HepG2 (cell line): ENCODE measurements around the gene RABGAP1L. TPM values are rescaled to one million over a fixed set of nuclear protein-coding genes. Genes with fewer than 3 reads are reported as not detected.

Experiments
- ATAC-seq: fragments of 200-7000 bp; cut with Tn5 transposase; 3 replicates; pipeline ENCODE4 v1.9.1; 2020; ENCODE audit warnings: mild to moderate bottlenecking, moderate library complexity
- BruUV-seq: library from RNA; stranded (reverse); fragments of 400-500 nt; replicated peaks from 2 replicates; lab custom pipeline; 2021; lab: Mats Ljungman, UMichigan
- CTCF ChIA-PET: fragments of 300-600 bp; formaldehyde crosslinking; extraction: SDS; loops from one replicate; lab custom pipeline; 2021; ENCODE audit warnings: low total read pairs, inconsistent platforms, low intra/inter-chr PET ratio; lab: Yijun Ruan, JAX
- POLR2A ChIA-PET: fragments of 350-600 bp; sonication (Branson Sonifier 250); formaldehyde crosslinking; loops from one replicate; lab custom pipeline; 2020; ENCODE audit warnings: antibody characterized with exemption, inconsistent platforms; lab: Yijun Ruan, JAX
- DNase-seq: peaks from one replicate; pipeline ENCODE4 v3.0.0-alpha.2; 2015; ENCODE audit warnings: low spot score
- FAIRE-seq: peaks from 3 replicates; lab custom pipeline; 2011; peaks lifted over from hg19 to GRCh38; lab: Jason Lieb, UNC
- H2AFZ ChIP-seq: one replicate; pipeline ENCODE4 v1.6.1; 2011; ENCODE audit warnings: low read length, inconsistent platforms
- H3K27ac ChIP-seq: fragments of 300-600 bp; 3 replicates; pipeline ENCODE4 v1.8.0; 2011; ENCODE audit warnings: mixed run types, mild to moderate bottlenecking, mixed read lengths, low read length, inconsistent platforms; ENCODE audit not compliant: insufficient read depth; ENCODE audit errors: extremely low read length
- H3K27me3 ChIP-seq, 2 experiments: fragments of 200-600 bp in 1 of 2; 2 replicates in 1 of 2; 3 replicates in 1 of 2; pipeline versions ENCODE4 v1.6.0 to v1.8.0; 2011; ENCODE audit warnings: low read length in 2 of 2, mild to moderate bottlenecking in 2 of 2, moderate library complexity in 2 of 2, inconsistent platforms in 1 of 2; ENCODE audit not compliant: insufficient read depth in 2 of 2, control insufficient read depth in 1 of 2
- H3K36me3 ChIP-seq, 2 experiments: fragments of 200-600 bp in 1 of 2; replicated peaks in 1 of 2; 2 replicates in 1 of 2; 3 replicates in 1 of 2; pipeline versions ENCODE4 v1.5.1 to v1.8.0; 2011; ENCODE audit warnings: low read length in 2 of 2, inconsistent platforms in 1 of 2; ENCODE audit not compliant: insufficient read depth in 2 of 2, control insufficient read depth in 1 of 2
- H3K4me1 ChIP-seq: 2 replicates; pipeline ENCODE4 v1.5.1; 2012; ENCODE audit warnings: low read length, inconsistent platforms; ENCODE audit not compliant: insufficient read depth
- H3K4me2 ChIP-seq: 2 replicates; pipeline ENCODE4 v1.6.0; 2011; ENCODE audit warnings: low read depth, low read length, inconsistent platforms
- H3K4me3 ChIP-seq, 3 experiments: fragments of 200-600 bp in 1 of 3; sonication (generic), shearing (Covaris generic) in 1 of 3; replicated peaks in 1 of 3; 2 replicates each; pipeline ENCODE4 v1.5.1; 2011 to 2016; ENCODE audit warnings: low read length in 3 of 3, inconsistent platforms in 2 of 3, low read depth in 2 of 3, mild to moderate bottlenecking in 2 of 3, control low read depth in 1 of 3, mixed read lengths in 1 of 3; ENCODE audit not compliant: insufficient read depth in 1 of 3
- H3K79me2 ChIP-seq: one replicate; pipeline ENCODE4 v1.6.1; 2011; ENCODE audit warnings: low read length, inconsistent platforms; ENCODE audit not compliant: insufficient read depth
- H3K9ac ChIP-seq: 2 replicates; pipeline ENCODE4 v1.6.0; 2011; ENCODE audit warnings: mild to moderate bottlenecking, low read depth, low read length, inconsistent platforms; ENCODE audit not compliant: insufficient read depth
- H3K9me3 ChIP-seq: 2 replicates; pipeline ENCODE4 v1.5.1; 2012; ENCODE audit warnings: mild to moderate bottlenecking, low read length
- H4K20me1 ChIP-seq: 2 replicates; pipeline ENCODE4 v1.6.0; 2011; ENCODE audit warnings: inconsistent platforms, mild to moderate bottlenecking, low read length, moderate library complexity; ENCODE audit not compliant: insufficient read depth
- ARNT ChIP-seq: fragments of 450-650 bp; IDR thresholded peaks from 2 replicates; pipeline ENCODE4 v1.6.1; 2017
- FOXJ3 ChIP-seq: sonication (generic); formaldehyde crosslinking; IDR thresholded peaks from 2 replicates; pipeline ENCODE4 v1.4.0; 2020; ENCODE audit warnings: missing genetic modification reagents, mild to moderate bottlenecking, borderline replicate concordance
- HNF4G ChIP-seq, 2 experiments: sonication (generic) in 1 of 2; formaldehyde crosslinking in 1 of 2; IDR thresholded peaks; 2 replicates each; pipeline versions ENCODE4 v1.4.0 to v1.6.1; 2011 to 2020; ENCODE audit warnings: borderline replicate concordance in 2 of 2, low read depth in 2 of 2, mild to moderate bottlenecking in 2 of 2, low read length in 1 of 2, missing genetic modification reagents in 1 of 2, moderate library complexity in 1 of 2
- KAT7 ChIP-seq: IDR thresholded peaks from 2 replicates; pipeline ENCODE4 v1.6.1; 2018; ENCODE audit warnings: borderline replicate concordance, missing compliant biosample characterization
- KLF16 ChIP-seq, 2 experiments: sonication (generic) in 1 of 2; formaldehyde crosslinking in 1 of 2; IDR thresholded peaks; 2 replicates each; pipeline versions ENCODE4 v1.6.1 to v1.8.0; 2016 to 2023; ENCODE audit warnings: missing genetic modification reagents in 2 of 2, missing compliant biosample characterization in 1 of 2
- KMT2A ChIP-seq: sonication (generic); formaldehyde crosslinking; IDR thresholded peaks from 2 replicates; pipeline ENCODE4 v1.4.0; 2020; ENCODE audit warnings: missing genetic modification reagents
- MAFK ChIP-seq, 2 experiments: IDR thresholded peaks in 1 of 2; conservative IDR thresholded peaks in 1 of 2; 2 replicates each; pipeline ENCODE4 v1.6.1; 2011; ENCODE audit warnings: improper control_type of control experiment in 2 of 2, low read length in 2 of 2
- ZFP41 ChIP-seq: sonication (generic); formaldehyde crosslinking; IDR thresholded peaks from 2 replicates; pipeline ENCODE4 v1.4.0; 2020; ENCODE audit warnings: mild to moderate bottlenecking, missing genetic modification reagents, borderline replicate concordance
- ZNF530 ChIP-seq: sonication (generic); formaldehyde crosslinking; IDR thresholded peaks from 2 replicates; pipeline ENCODE4 v1.5.0; 2020; ENCODE audit warnings: low read depth, mild to moderate bottlenecking, missing genetic modification reagents
- WGBS: methylation state at CpG from one replicate; pipeline ENCODE4 v1.1.6; 2017; ENCODE audit warnings: low lambda C conversion rate; 5-methylcytosine and 5-hydroxymethylcytosine counted together
- in situ Hi-C: cut with HindIII; loops from 2 replicates; pipeline ENCODE4 v1.10.0; 2017; ENCODE audit warnings: low pct_unique_long_range_greater_than_20kb; ENCODE audit not compliant: extremely low pct_ligation_motif_present
- intact Hi-C: fragments of 100-400 bp; cut with micrococcal nuclease; formaldehyde crosslinking; loops from one replicate; pipeline ENCODE4 v1.10.0; 2022; ENCODE audit not compliant: unreplicated experiment
- polyA plus RNA-seq, 8 experiments: library from polyadenylated mRNA; depleted of rRNA in 3 of 8; stranded (reverse) in 7 of 8; unstranded in 1 of 8; fragments of >200 nt; fragmentation: Illumina TruSeq in 4 of 8; extraction: Trizol in 4 of 8; gene quantifications; 2 replicates each; pipeline versions ENCODE4 v1.2.1 to v1.2.3, GENCODE V29; 2011 to 2016; ENCODE audit warnings: low read depth in 4 of 8, missing spikeins in 1 of 8, mixed read lengths in 1 of 8; ENCODE audit not compliant: insufficient read depth in 1 of 8
- total RNA-seq, 5 experiments: library from RNA; depleted of rRNA; stranded (reverse); fragments of >200 nt; fragmentation: Illumina TruSeq; extraction: Trizol; gene quantifications; 2 replicates each; pipeline ENCODE4 v1.2.3, GENCODE V29; 2016; ENCODE audit warnings: low read depth in 1 of 5
- TF ChIP-seq, protein P1 (sequence below), 2 experiments: sonication (generic) in 1 of 2; formaldehyde crosslinking in 1 of 2; IDR thresholded peaks; 2 replicates each; pipeline versions ENCODE4 v1.4.0 to v1.6.1; 2016 to 2020; ENCODE audit warnings: borderline replicate concordance in 1 of 2, low read depth in 1 of 2, mild to moderate bottlenecking in 1 of 2, missing genetic modification reagents in 1 of 2
- TF ChIP-seq, protein P2 (sequence below): sonication (generic); formaldehyde crosslinking; conservative IDR thresholded peaks from 2 replicates; pipeline ENCODE4 v1.4.0; 2020; ENCODE audit warnings: mild to moderate bottlenecking, missing genetic modification reagents, moderate library complexity
- TF ChIP-seq, protein P3 (sequence below): sonication (generic); formaldehyde crosslinking; IDR thresholded peaks from 2 replicates; pipeline ENCODE4 v1.5.0; 2020; ENCODE audit warnings: mild to moderate bottlenecking, missing genetic modification reagents

The RABGAP1L gene
- total and polyA plus RNA-seq, 2 of the 13 experiments (the other 11 are each of a cell fraction or from before 2014, with no cell fraction given), result 7.9 to 22.6 TPM

DNA sequence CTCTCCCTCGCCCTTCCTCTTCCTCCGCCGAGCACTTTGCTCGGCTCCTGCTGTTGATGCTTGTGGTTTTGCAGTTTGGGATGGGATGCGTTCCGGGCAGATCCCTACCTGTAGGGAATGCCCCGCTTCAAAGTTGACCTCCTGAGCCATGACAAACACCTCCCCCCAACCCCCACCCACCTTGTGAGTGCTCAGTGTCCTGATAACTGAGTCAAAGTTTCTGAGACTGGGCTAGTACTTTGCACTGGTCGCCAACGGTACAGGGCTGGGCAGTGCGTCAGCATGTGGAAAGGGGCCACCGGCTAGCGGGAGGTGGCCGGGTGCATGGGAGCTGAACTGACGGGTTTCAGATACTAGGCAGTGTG lies 771 bp downstream of the RABGAP1L start:
- WGBS, result 0% methylated on average over 11 of the region's 14 CpGs
- ATAC-seq (peak; percentile 77), DNase-seq (peak; percentile 55), FAIRE-seq (peak; percentile 77)
- in situ Hi-C loops (no loop called here), intact Hi-C loops (no loop called here)
- ChIA-PET CTCF (no interaction called here), POLR2A (no interaction called here)
- Histone ChIP-seq H3K79me2 (peaks cover 37% of the 10 kb centered on the region), H3K27me3 (no peaks in the 10 kb centered on the region), H3K4me3 (peak overlapping the region; percentile 71 to 89 (median 79)), H3K27ac (peak overlapping the region; percentile 94), H3K9me3 (no peaks in the 10 kb centered on the region), H3K4me2 (peak overlapping the region; percentile 77), H4K20me1 (no peaks in the 10 kb centered on the region), H3K36me3 (no peaks in the 10 kb centered on the region), H2AFZ (no peak overlapping the region), H3K9ac (peak overlapping the region; percentile 75), H3K4me1 (peaks cover 43% of the 10 kb centered on the region)
- no TSS peak for BruUV-seq
- TF ChIP-seq, protein P1, sequence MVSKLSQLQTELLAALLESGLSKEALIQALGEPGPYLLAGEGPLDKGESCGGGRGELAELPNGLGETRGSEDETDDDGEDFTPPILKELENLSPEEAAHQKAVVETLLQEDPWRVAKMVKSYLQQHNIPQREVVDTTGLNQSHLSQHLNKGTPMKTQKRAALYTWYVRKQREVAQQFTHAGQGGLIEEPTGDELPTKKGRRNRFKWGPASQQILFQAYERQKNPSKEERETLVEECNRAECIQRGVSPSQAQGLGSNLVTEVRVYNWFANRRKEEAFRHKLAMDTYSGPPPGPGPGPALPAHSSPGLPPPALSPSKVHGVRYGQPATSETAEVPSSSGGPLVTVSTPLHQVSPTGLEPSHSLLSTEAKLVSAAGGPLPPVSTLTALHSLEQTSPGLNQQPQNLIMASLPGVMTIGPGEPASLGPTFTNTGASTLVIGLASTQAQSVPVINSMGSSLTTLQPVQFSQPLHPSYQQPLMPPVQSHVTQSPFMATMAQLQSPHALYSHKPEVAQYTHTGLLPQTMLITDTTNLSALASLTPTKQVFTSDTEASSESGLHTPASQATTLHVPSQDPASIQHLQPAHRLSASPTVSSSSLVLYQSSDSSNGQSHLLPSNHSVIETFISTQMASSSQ (IDR thresholded peaks at IDR 0.05; ENCODE audit: low read depth), result 0 out of 2 replicates have a peak, but pooled peaks have one; percentile 14
- TF ChIP-seq, protein P1 (CRISPR knock-in tag; IDR thresholded peaks at IDR 0.05; ENCODE audit: borderline replicate concordance), result no peak
- TF ChIP-seq HNF4G (IDR thresholded peaks at IDR 0.05; ENCODE audit: borderline replicate concordance, low read depth, low read length), result peak; percentile 35; the same call in 1 of the 2 replicates
- TF ChIP-seq HNF4G (CRISPR knock-in tag; IDR thresholded peaks at IDR 0.05; ENCODE audit: borderline replicate concordance, low read depth), result no peak
- TF ChIP-seq, protein P2, sequence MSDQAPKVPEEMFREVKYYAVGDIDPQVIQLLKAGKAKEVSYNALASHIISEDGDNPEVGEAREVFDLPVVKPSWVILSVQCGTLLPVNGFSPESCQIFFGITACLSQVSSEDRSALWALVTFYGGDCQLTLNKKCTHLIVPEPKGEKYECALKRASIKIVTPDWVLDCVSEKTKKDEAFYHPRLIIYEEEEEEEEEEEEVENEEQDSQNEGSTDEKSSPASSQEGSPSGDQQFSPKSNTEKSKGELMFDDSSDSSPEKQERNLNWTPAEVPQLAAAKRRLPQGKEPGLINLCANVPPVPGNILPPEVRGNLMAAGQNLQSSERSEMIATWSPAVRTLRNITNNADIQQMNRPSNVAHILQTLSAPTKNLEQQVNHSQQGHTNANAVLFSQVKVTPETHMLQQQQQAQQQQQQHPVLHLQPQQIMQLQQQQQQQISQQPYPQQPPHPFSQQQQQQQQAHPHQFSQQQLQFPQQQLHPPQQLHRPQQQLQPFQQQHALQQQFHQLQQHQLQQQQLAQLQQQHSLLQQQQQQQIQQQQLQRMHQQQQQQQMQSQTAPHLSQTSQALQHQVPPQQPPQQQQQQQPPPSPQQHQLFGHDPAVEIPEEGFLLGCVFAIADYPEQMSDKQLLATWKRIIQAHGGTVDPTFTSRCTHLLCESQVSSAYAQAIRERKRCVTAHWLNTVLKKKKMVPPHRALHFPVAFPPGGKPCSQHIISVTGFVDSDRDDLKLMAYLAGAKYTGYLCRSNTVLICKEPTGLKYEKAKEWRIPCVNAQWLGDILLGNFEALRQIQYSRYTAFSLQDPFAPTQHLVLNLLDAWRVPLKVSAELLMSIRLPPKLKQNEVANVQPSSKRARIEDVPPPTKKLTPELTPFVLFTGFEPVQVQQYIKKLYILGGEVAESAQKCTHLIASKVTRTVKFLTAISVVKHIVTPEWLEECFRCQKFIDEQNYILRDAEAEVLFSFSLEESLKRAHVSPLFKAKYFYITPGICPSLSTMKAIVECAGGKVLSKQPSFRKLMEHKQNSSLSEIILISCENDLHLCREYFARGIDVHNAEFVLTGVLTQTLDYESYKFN (CRISPR knock-in tag), result peak; percentile 53; the same call in 1 of the 2 replicates
- TF ChIP-seq FOXJ3 (CRISPR knock-in tag), result no peak
- peak; percentile 36; the same call in 1 of the 2 replicates for TF ChIP-seq KMT2A (CRISPR knock-in tag)
- no peak for TF ChIP-seq KAT7 (CRISPR knock-in tag)
- no peak for TF ChIP-seq MAFK (conservative IDR thresholded peaks at IDR 0.05 in 1 of 2, IDR thresholded peaks at IDR 0.05 in 1 of 2; ENCODE audit: low read length in 2 of 2)
- no peak for TF ChIP-seq KLF16 (CRISPR knock-in tag; IDR thresholded peaks at IDR 0.05)
- no peak for TF ChIP-seq ARNT
- TF ChIP-seq ZNF530 (CRISPR knock-in tag), result no peak
- TF ChIP-seq, protein P3, sequence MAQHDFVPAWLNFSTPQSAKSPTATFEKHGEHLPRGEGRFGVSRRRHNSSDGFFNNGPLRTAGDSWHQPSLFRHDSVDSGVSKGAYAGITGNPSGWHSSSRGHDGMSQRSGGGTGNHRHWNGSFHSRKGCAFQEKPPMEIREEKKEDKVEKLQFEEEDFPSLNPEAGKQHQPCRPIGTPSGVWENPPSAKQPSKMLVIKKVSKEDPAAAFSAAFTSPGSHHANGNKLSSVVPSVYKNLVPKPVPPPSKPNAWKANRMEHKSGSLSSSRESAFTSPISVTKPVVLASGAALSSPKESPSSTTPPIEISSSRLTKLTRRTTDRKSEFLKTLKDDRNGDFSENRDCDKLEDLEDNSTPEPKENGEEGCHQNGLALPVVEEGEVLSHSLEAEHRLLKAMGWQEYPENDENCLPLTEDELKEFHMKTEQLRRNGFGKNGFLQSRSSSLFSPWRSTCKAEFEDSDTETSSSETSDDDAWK (CRISPR knock-in tag), result no peak
- TF ChIP-seq ZFP41 (CRISPR knock-in tag), result no peak
